ENCODE data around the gene AP2A2.

The AP2A2 gene

GRCh38 chr11:996681-997080 is 71.0 kb downstream of the AP2A2 start:
- no peak for DNase-seq (ENCODE audit: low read depth in 2 of 2)

GRCh38 chr11:997907-998306 is 72.2 kb downstream of the AP2A2 start:
- no peak for DNase-seq (ENCODE audit: low read depth in 2 of 2)

- no peak for DNase-seq (ENCODE audit: low read depth in 2 of 2)
Measured at GRCh38 chr11:999009-999408, 73.3 kb downstream of the AP2A2 start.

- DNase-seq (ENCODE audit: low read depth in 2 of 2), result no peak
Measured at GRCh38 chr11:1000357-1001278, 74.9 kb downstream of the AP2A2 start.

GRCh38 chr11:1001617-1002405 is 76.1 kb downstream of the AP2A2 start:
- DNase-seq (ENCODE audit: low read depth in 2 of 2), result no peak

GRCh38 chr11:1002406-1002984 is 76.8 kb downstream of the AP2A2 start:
- DNase-seq (ENCODE audit: low read depth in 2 of 2), result no peak

GRCh38 chr11:1003159-1003558 is 77.5 kb downstream of the AP2A2 start:
- no peak for DNase-seq (ENCODE audit: low read depth in 2 of 2)

- DNase-seq (ENCODE audit: low read depth in 2 of 2), result no peak
Measured at GRCh38 chr11:1005928-1006327, 80.3 kb downstream of the AP2A2 start.

GRCh38 chr11:1006762-1007161 is 81.1 kb downstream of the AP2A2 start:
- DNase-seq (ENCODE audit: low read depth in 2 of 2), result no peak

GRCh38 chr11:1007279-1007678 is 81.6 kb downstream of the AP2A2 start:
- no peak for DNase-seq (ENCODE audit: low read depth in 2 of 2)

- DNase-seq (ENCODE audit: low read depth in 2 of 2), result no peak
Measured at GRCh38 chr11:1008001-1008802, 82.5 kb downstream of the AP2A2 start.

- no peak for DNase-seq (ENCODE audit: low read depth in 2 of 2)
Measured at GRCh38 chr11:1008803-1009145, 83.1 kb downstream of the AP2A2 start.

GRCh38 chr11:1009371-1009770 is 83.7 kb downstream of the AP2A2 start:
- DNase-seq (ENCODE audit: low read depth in 2 of 2), result no peak

GRCh38 chr11:1009991-1010390 is 84.3 kb downstream of the AP2A2 start:
- DNase-seq (ENCODE audit: low read depth in 2 of 2), result no peak

- DNase-seq (ENCODE audit: low read depth in 2 of 2), result no peak
Measured at GRCh38 chr11:1010551-1011319, 85.1 kb downstream of the AP2A2 start.

- DNase-seq (ENCODE audit: low read depth in 2 of 2), result no peak
Measured at GRCh38 chr11:1011320-1011698, 85.6 kb downstream of the AP2A2 start.

- DNase-seq (ENCODE audit: low read depth in 2 of 2), result no peak
Measured at GRCh38 chr11:1012291-1012690, 86.6 kb downstream of the AP2A2 start.

- DNase-seq (ENCODE audit: low read depth in 2 of 2), result no peak
Measured at GRCh38 chr11:1012740-1013630, 87.3 kb downstream of the AP2A2 start.

- no peak for DNase-seq (ENCODE audit: low read depth in 2 of 2)
Measured at GRCh38 chr11:1013631-1013935, 87.9 kb downstream of the AP2A2 start.

- no peak for DNase-seq (ENCODE audit: low read depth in 2 of 2)
Measured at GRCh38 chr11:1014276-1014675, 88.6 kb downstream of the AP2A2 start.

Data from activated CD8-positive, alpha-beta memory T cell treated with anti-CD3 and anti-CD28 coated beads for 4 hours (primary cell).